HepG2 (cell line): Measurements from ENCODE around the gene BTN1A1. TPM values are rescaled to one million over a fixed set of nuclear protein-coding genes. Genes with fewer than 3 reads are reported as not detected.

Experiments used
- ARNT ChIP-seq: fragments of 450-650 bp; IDR thresholded peaks from 2 replicates; pipeline ENCODE4 v1.6.1; 2017
- BRCA1 ChIP-seq: sonication (generic); formaldehyde crosslinking; IDR thresholded peaks from 2 replicates; pipeline ENCODE4 v1.4.0; 2020; ENCODE audit warnings: missing genetic modification reagents
- GFI1 ChIP-seq: sonication (generic); formaldehyde crosslinking; IDR thresholded peaks from 2 replicates; pipeline ENCODE4 v1.5.0; 2020; ENCODE audit warnings: missing genetic modification reagents, mild to moderate bottlenecking, borderline replicate concordance
- IKZF4 ChIP-seq: sonication (generic); formaldehyde crosslinking; IDR thresholded peaks from 2 replicates; pipeline ENCODE4 v1.5.1; 2020; ENCODE audit warnings: borderline replicate concordance, mild to moderate bottlenecking, low read depth, missing genetic modification reagents; ENCODE audit errors: not compliant biosample characterization
- KLF16 ChIP-seq, 2 experiments: sonication (generic) in 1 of 2; formaldehyde crosslinking in 1 of 2; IDR thresholded peaks; 2 replicates each; pipeline versions ENCODE4 v1.6.1 to v1.8.0; 2016 to 2023; ENCODE audit warnings: missing genetic modification reagents in 2 of 2, missing compliant biosample characterization in 1 of 2
- MAFK ChIP-seq, 2 experiments: IDR thresholded peaks in 1 of 2; conservative IDR thresholded peaks in 1 of 2; 2 replicates each; pipeline ENCODE4 v1.6.1; 2011; ENCODE audit warnings: improper control_type of control experiment in 2 of 2, low read length in 2 of 2
- MBNL3 ChIP-seq: fragments of 250-450 bp; sonication (Bioruptor Pico); conservative IDR thresholded peaks from 2 replicates; pipeline ENCODE4 v1.8.0; 2022; ENCODE audit warnings: mild to moderate bottlenecking, inconsistent platforms
- MEIS1 ChIP-seq: sonication (generic); formaldehyde crosslinking; IDR thresholded peaks from 2 replicates; pipeline ENCODE4 v1.9.0; 2021; ENCODE audit warnings: mild to moderate bottlenecking, missing genetic modification reagents, moderate library complexity, borderline replicate concordance
- MXD3 ChIP-seq: IDR thresholded peaks from 2 replicates; pipeline ENCODE4 v1.6.1; 2016; ENCODE audit warnings: mild to moderate bottlenecking, missing biosample characterization, missing genetic modification reagents
- MXD4 ChIP-seq: IDR thresholded peaks from 2 replicates; pipeline ENCODE4 v1.6.1; 2016; ENCODE audit warnings: mild to moderate bottlenecking, missing biosample characterization, missing genetic modification reagents
- MYC ChIP-seq: sonication (generic); formaldehyde crosslinking; IDR thresholded peaks from 2 replicates; pipeline ENCODE4 v1.9.0; 2021; ENCODE audit warnings: missing genetic modification reagents, borderline replicate concordance
- NCOR1 ChIP-seq: fragments of 200-600 bp; sonication (generic); IDR thresholded peaks from 2 replicates; pipeline ENCODE4 v1.7.0; 2017; ENCODE audit warnings: antibody characterized with exemption, low read length, borderline replicate concordance
- NFATC3 ChIP-seq: sonication (generic); formaldehyde crosslinking; IDR thresholded peaks from 2 replicates; pipeline ENCODE4 v1.5.1; 2020; ENCODE audit warnings: mild to moderate bottlenecking, missing genetic modification reagents
- REPIN1 ChIP-seq: sonication (generic); formaldehyde crosslinking; IDR thresholded peaks from 2 replicates; pipeline ENCODE4 v1.8.0; 2022; ENCODE audit warnings: missing genetic modification reagents, low read depth, mild to moderate bottlenecking, borderline replicate concordance
- SOX6 ChIP-seq, 2 experiments: fragments of 450-650 bp in 1 of 2; sonication (generic) in 1 of 2; formaldehyde crosslinking in 1 of 2; IDR thresholded peaks; 2 replicates each; pipeline versions ENCODE4 v1.4.0 to v1.6.1; 2017 to 2020; ENCODE audit warnings: antibody characterized with exemption in 1 of 2, mild to moderate bottlenecking in 1 of 2, missing genetic modification reagents in 1 of 2
- SP4 ChIP-seq: sonication (generic); formaldehyde crosslinking; IDR thresholded peaks from 2 replicates; pipeline ENCODE4 v1.8.1; 2023; ENCODE audit warnings: mild to moderate bottlenecking, missing genetic modification reagents
- ZBTB42 ChIP-seq: sonication (generic); formaldehyde crosslinking; IDR thresholded peaks from 2 replicates; pipeline ENCODE4 v1.5.0; 2020; ENCODE audit warnings: mild to moderate bottlenecking, missing genetic modification reagents
- ZFY ChIP-seq: sonication (generic); formaldehyde crosslinking; IDR thresholded peaks from 2 replicates; pipeline ENCODE4 v1.4.0; 2020; ENCODE audit warnings: missing genetic modification reagents
- ZNF121 ChIP-seq: sonication (generic); formaldehyde crosslinking; IDR thresholded peaks from 2 replicates; pipeline ENCODE4 v1.5.0; 2020; ENCODE audit warnings: mild to moderate bottlenecking, missing genetic modification reagents
- ZNF264 ChIP-seq: sonication (generic); formaldehyde crosslinking; IDR thresholded peaks from 2 replicates; pipeline ENCODE4 v1.4.0; 2020; ENCODE audit warnings: missing genetic modification reagents
- ZNF3 ChIP-seq: IDR thresholded peaks from 2 replicates; pipeline ENCODE4 v1.7.0; 2017; ENCODE audit warnings: inconsistent platforms
- ZNF564 ChIP-seq: sonication (generic); formaldehyde crosslinking; IDR thresholded peaks from 2 replicates; pipeline ENCODE4 v1.8.1; 2023; ENCODE audit warnings: mild to moderate bottlenecking, missing genetic modification reagents
- ZNF678 ChIP-seq: sonication (generic); formaldehyde crosslinking; IDR thresholded peaks from 2 replicates; pipeline ENCODE4 v1.4.0; 2020; ENCODE audit warnings: mild to moderate bottlenecking, missing genetic modification reagents
- ZNF720 ChIP-seq: sonication (generic); formaldehyde crosslinking; IDR thresholded peaks from 2 replicates; pipeline ENCODE4 v1.4.0; 2020; ENCODE audit warnings: missing genetic modification reagents
- polyA plus RNA-seq, 8 experiments: library from polyadenylated mRNA; depleted of rRNA in 3 of 8; stranded (reverse) in 7 of 8; unstranded in 1 of 8; fragments of >200 nt; fragmentation: Illumina TruSeq in 4 of 8; extraction: Trizol in 4 of 8; gene quantifications; 2 replicates each; pipeline versions ENCODE4 v1.2.1 to v1.2.3, GENCODE V29; 2011 to 2016; ENCODE audit warnings: low read depth in 4 of 8, missing spikeins in 1 of 8, mixed read lengths in 1 of 8; ENCODE audit not compliant: insufficient read depth in 1 of 8
- total RNA-seq, 5 experiments: library from RNA; depleted of rRNA; stranded (reverse); fragments of >200 nt; fragmentation: Illumina TruSeq; extraction: Trizol; gene quantifications; 2 replicates each; pipeline ENCODE4 v1.2.3, GENCODE V29; 2016; ENCODE audit warnings: low read depth in 1 of 5
- TF ChIP-seq, protein P1 (sequence below): sonication (generic); formaldehyde crosslinking; conservative IDR thresholded peaks from 2 replicates; pipeline ENCODE4 v1.8.0; 2022; ENCODE audit warnings: missing genetic modification reagents
- TF ChIP-seq, protein P2 (sequence below): sonication (generic); formaldehyde crosslinking; IDR thresholded peaks from 2 replicates; pipeline ENCODE4 v1.4.0; 2020; ENCODE audit warnings: missing genetic modification reagents

Gene BTN1A1
- total and polyA plus RNA-seq, 2 of the 13 experiments (the other 11 are each of a cell fraction or from before 2014, with no cell fraction given), result 0.04 TPM; not detected in 1

DNA sequence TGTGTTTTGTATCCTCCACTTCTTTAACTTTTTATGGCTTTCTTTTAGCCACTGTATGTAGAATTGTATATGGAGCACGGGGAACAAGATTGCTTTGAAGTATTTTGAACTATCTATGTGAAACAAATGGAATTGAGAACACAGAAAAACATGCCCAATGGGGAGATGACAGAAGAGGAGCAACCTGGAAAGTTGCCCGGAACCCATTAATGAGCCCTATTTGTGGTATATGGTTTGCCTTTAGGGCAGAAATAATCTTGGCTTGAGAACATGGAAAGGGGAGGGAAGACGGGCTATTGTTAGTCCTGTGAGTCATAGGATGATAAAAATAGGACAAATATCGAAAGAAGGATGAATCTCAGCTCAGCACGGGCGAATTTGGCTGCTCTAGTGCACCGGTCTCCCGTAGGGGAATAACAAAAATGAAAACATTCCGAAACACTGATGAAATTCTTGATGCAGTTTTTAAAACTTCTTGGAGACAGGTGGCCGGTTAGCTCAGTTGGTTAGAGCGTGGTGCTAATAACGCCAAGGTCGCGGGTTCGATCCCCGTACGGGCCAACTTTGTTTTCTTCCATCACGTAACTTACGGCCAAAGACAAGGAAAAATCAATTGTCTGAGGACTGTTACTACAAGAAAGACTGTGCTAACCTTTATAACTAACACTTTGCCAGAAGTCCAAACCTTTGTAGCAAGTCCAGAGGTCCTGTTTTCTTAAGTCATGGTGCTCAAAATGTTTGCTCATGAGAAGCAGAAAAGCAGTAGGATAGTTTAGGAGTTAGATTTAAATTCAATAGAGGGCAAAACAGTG, 53.7 kb downstream of the BTN1A1 start (continued):
- TF ChIP-seq ZBTB42 (CRISPR knock-in tag) (no peak), MXD4 (CRISPR knock-in tag) (no peak; the same call in 1 of the 2 replicates), ZNF720 (no peak), NCOR1 (peak; percentile 39; the same call in 1 of the 2 replicates), MYC (CRISPR knock-in tag) (no peak), IKZF4 (CRISPR knock-in tag) (no peak), GFI1 (CRISPR knock-in tag) (peak; percentile 40; the same call in 1 of the 2 replicates), MAFK (conservative IDR thresholded peaks at IDR 0.05 in 1 of 2, IDR thresholded peaks at IDR 0.05 in 1 of 2; ENCODE audit: low read length in 2 of 2) (no peak), BRCA1 (no peak), ZNF564 (CRISPR knock-in tag) (peak; percentile 27; the same call in 1 of the 2 replicates), ZNF264 (CRISPR knock-in tag) (no peak), NFATC3 (0 out of 2 replicates have a peak, but pooled peaks have one; percentile 64), ZNF3 (no peak), ZNF121 (0 out of 2 replicates have a peak, but pooled peaks have one; percentile 4), ZNF678 (no peak), SP4 (CRISPR knock-in tag) (no peak), ARNT (no peak), MXD3 (CRISPR knock-in tag) (no peak), REPIN1 (CRISPR knock-in tag) (peak; percentile 54; the same call in 1 of the 2 replicates), KLF16 (CRISPR knock-in tag; IDR thresholded peaks at IDR 0.05) (peak in 1 of 2 experiments; percentile 56; a peak in 2 of 4 replicates), MBNL3 (no peak), MEIS1 (CRISPR knock-in tag) (0 out of 2 replicates have a peak, but pooled peaks have one; percentile 39), SOX6 (IDR thresholded peaks at IDR 0.05) (no peak), SOX6 (CRISPR knock-in tag; IDR thresholded peaks at IDR 0.05) (peak; percentile 66), ZFY (CRISPR knock-in tag) (no peak; the same call in 1 of the 2 replicates)
- TF ChIP-seq, protein P1, sequence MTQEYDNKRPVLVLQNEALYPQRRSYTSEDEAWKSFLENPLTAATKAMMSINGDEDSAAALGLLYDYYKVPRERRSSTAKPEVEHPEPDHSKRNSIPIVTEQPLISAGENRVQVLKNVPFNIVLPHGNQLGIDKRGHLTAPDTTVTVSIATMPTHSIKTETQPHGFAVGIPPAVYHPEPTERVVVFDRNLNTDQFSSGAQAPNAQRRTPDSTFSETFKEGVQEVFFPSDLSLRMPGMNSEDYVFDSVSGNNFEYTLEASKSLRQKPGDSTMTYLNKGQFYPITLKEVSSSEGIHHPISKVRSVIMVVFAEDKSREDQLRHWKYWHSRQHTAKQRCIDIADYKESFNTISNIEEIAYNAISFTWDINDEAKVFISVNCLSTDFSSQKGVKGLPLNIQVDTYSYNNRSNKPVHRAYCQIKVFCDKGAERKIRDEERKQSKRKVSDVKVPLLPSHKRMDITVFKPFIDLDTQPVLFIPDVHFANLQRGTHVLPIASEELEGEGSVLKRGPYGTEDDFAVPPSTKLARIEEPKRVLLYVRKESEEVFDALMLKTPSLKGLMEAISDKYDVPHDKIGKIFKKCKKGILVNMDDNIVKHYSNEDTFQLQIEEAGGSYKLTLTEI (CRISPR knock-in tag), result no peak
- TF ChIP-seq, protein P2, sequence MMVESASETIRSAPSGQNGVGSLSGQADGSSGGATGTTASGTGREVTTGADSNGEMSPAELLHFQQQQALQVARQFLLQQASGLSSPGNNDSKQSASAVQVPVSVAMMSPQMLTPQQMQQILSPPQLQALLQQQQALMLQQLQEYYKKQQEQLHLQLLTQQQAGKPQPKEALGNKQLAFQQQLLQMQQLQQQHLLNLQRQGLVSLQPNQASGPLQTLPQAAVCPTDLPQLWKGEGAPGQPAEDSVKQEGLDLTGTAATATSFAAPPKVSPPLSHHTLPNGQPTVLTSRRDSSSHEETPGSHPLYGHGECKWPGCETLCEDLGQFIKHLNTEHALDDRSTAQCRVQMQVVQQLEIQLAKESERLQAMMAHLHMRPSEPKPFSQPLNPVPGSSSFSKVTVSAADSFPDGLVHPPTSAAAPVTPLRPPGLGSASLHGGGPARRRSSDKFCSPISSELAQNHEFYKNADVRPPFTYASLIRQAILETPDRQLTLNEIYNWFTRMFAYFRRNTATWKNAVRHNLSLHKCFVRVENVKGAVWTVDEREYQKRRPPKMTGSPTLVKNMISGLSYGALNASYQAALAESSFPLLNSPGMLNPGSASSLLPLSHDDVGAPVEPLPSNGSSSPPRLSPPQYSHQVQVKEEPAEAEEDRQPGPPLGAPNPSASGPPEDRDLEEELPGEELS (CRISPR knock-in tag), result peak; percentile 62
